Activated CD8-positive, alpha-beta T cell treated with anti-CD3 and anti-CD28 coated beads for 36 hours (primary cell): ENCODE measurements around the gene RPL4. TPM values are rescaled to one million over a fixed set of nuclear protein-coding genes. Genes with fewer than 3 reads are reported as not detected.
A peak's percentile ranks its signal among the peaks of the same experiment; 100 is the strongest.

ENCODE experiments used
- ATAC-seq: fragments of 200-7000 bp; cut with Tn5 transposase; one replicate; pipeline ENCODE4 v1.10.0; 2021; ENCODE audit warnings: mild to moderate bottlenecking, moderate library complexity
- CTCF ChIA-PET: fragments of 350-600 bp; sonication (Branson Sonifier 250); formaldehyde crosslinking; loops from one replicate; lab custom pipeline; 2021; ENCODE audit warnings: antibody characterized with exemption; lab: Charles Lee
- POLR2A ChIA-PET: fragments of 350-600 bp; sonication (Branson Sonifier 250); formaldehyde crosslinking; loops from one replicate; lab custom pipeline; 2021; ENCODE audit warnings: antibody characterized with exemption; lab: Charles Lee
- DNase-seq: peaks from one replicate; pipeline ENCODE4 v3.0.0-alpha.2; 2020
- H3K27ac Mint-ChIP-seq: one replicate; pipeline ENCODE4 v1.8.0; 2021; ENCODE audit warnings: mild to moderate bottlenecking, mixed read lengths
- H3K27me3 Mint-ChIP-seq: one replicate; pipeline ENCODE4 v1.8.0; 2021; ENCODE audit warnings: mixed read lengths
- H3K36me3 Mint-ChIP-seq: one replicate; pipeline ENCODE4 v1.8.0; 2021; ENCODE audit warnings: low read depth, mixed read lengths
- H3K4me1 Mint-ChIP-seq: one replicate; pipeline ENCODE4 v1.8.0; 2021; ENCODE audit warnings: low read depth, mixed read lengths
- H3K4me3 Mint-ChIP-seq: one replicate; pipeline ENCODE4 v1.8.0; 2021; ENCODE audit warnings: mild to moderate bottlenecking, moderate library complexity, mixed read lengths
- H3K9me3 Mint-ChIP-seq: one replicate; pipeline ENCODE4 v1.8.0; 2021; ENCODE audit warnings: mixed read lengths
- CTCF ChIP-seq: fragments of 200-600 bp; IDR thresholded peaks from one replicate; pipeline ENCODE4 v1.8.0; 2022; ENCODE audit warnings: antibody characterized with exemption, mild to moderate bottlenecking
- intact Hi-C: fragments of 100-400 bp; cut with micrococcal nuclease; formaldehyde crosslinking; loops from one replicate; pipeline ENCODE4 v1.10.0; 2022
- total RNA-seq, 2 experiments: library from RNA; stranded (reverse); gene quantifications; one replicate each; pipeline ENCODE4 v1.2.3, GENCODE V29; 2021

The RPL4 gene
- total RNA-seq: 1,000 to 10,000 TPM; 5,254 to 5,310 TPM

- no peak for TF ChIP-seq CTCF
- peak; percentile 80 for DNase-seq
- ATAC-seq: peak; percentile 90
- intact Hi-C loops: no loop called here
- H3K36me3 Mint-ChIP-seq: peaks cover 56% of the 10 kb centered on the region
- H3K27me3 Mint-ChIP-seq: no peaks in the 10 kb centered on the region
- peak within 1 kb of the TSS; percentile 99 for H3K4me3 Mint-ChIP-seq
- CTCF ChIA-PET: interaction anchor here (0.6 kb wide), 1 partner anchor 150 kb away, joined by 5 read pairs; no protein-coding TSS in a partner anchor
- peaks cover 40% of the 10 kb centered on the region for H3K4me1 Mint-ChIP-seq
- H3K9me3 Mint-ChIP-seq: no peaks in the 10 kb centered on the region
- peak within 1 kb of the TSS; percentile 100 for H3K27ac Mint-ChIP-seq
- POLR2A ChIA-PET: interaction anchor here (0.6 to 4.0 kb wide), 28 partner anchors 8 to 1200 kb away, joined by 3 to 27 read pairs (median 4); partner anchors contain the start of genes DIS3L, MAP2K1, RNU5B-1 and SNAPC5
Observed at GRCh38 chr15:66504563-66505429, at the start of gene RPL4, which contains the start of gene ZWILCH. TSS of gene RPL4 (minus strand) at chr15:66504855. CDS start at chr15:66504790, 65 bp downstream. TSS of gene ZWILCH (plus strand) at chr15:66505326. CDS start at chr15:66505339, 13 bp downstream.

- no peaks in the 10 kb centered on the region for H3K27me3 Mint-ChIP-seq
- H3K27ac Mint-ChIP-seq: no peak overlapping the region
- ATAC-seq (no peak), DNase-seq (no peak)
- H3K4me1 Mint-ChIP-seq: no peaks in the 10 kb centered on the region
- no peak for TF ChIP-seq CTCF
- peaks cover 20% of the 10 kb centered on the region for H3K36me3 Mint-ChIP-seq
- H3K4me3 Mint-ChIP-seq: no peak overlapping the region
- intact Hi-C loops: no loop called here
- CTCF ChIA-PET: no interaction called here
- H3K9me3 Mint-ChIP-seq: no peaks in the 10 kb centered on the region
- POLR2A ChIA-PET: no interaction called here
Observed at GRCh38 chr15:66545255-66545654, 40.6 kb upstream of the RPL4 start.

GRCh38 chr15:66542896-66543295 is 38.2 kb upstream of the RPL4 start:
- Mint-ChIP-seq H3K4me1 (no peaks in the 10 kb centered on the region), H3K27ac (no peak overlapping the region), H3K36me3 (peaks cover 34% of the 10 kb centered on the region), H3K27me3 (no peaks in the 10 kb centered on the region), H3K9me3 (no peaks in the 10 kb centered on the region), H3K4me3 (no peak overlapping the region)
- ATAC-seq: no peak
- CTCF ChIA-PET: interaction anchor here (1.4 to 1.5 kb wide), 2 partner anchors 12 to 309 kb away, joined by 3 to 5 read pairs; no protein-coding TSS in a partner anchor
- POLR2A ChIA-PET: interaction anchor here (0.7 kb wide), 1 partner anchor 91 kb away, joined by 3 read pairs; no protein-coding TSS in a partner anchor
- no peak for DNase-seq
- intact Hi-C loops: no loop called here
- no peak for TF ChIP-seq CTCF

GRCh38 chr15:66535056-66535455 is 30.4 kb upstream of the RPL4 start:
- no peak for TF ChIP-seq CTCF
- Mint-ChIP-seq H3K27ac (no peak overlapping the region), H3K9me3 (no peaks in the 10 kb centered on the region), H3K36me3 (peaks cover 34% of the 10 kb centered on the region), H3K27me3 (no peaks in the 10 kb centered on the region), H3K4me1 (no peaks in the 10 kb centered on the region), H3K4me3 (no peak overlapping the region)
- ATAC-seq (no peak), DNase-seq (no peak)
- ChIA-PET POLR2A (interaction anchor here (0.8 kb wide), 1 partner anchor 19 kb away, joined by 3 read pairs; no protein-coding TSS in a partner anchor), CTCF (no interaction called here)
- intact Hi-C loops: no loop called here

GRCh38 chr15:66524838-66525237 is 20.2 kb upstream of the RPL4 start:
- H3K9me3 Mint-ChIP-seq: no peaks in the 10 kb centered on the region
- CTCF ChIA-PET: no interaction called here
- TF ChIP-seq CTCF: no peak
- H3K27ac Mint-ChIP-seq: no peak overlapping the region
- H3K36me3 Mint-ChIP-seq: peaks cover 33% of the 10 kb centered on the region
- POLR2A ChIA-PET: interaction anchor here (1.9 kb wide), 1 partner anchor 20 kb away, joined by 7 read pairs; the partner anchor contains the start of gene ZWILCH
- intact Hi-C loops: no loop called here
- no peak overlapping the region for H3K4me3 Mint-ChIP-seq
- no peaks in the 10 kb centered on the region for H3K27me3 Mint-ChIP-seq
- DNase-seq (no peak), ATAC-seq (no peak)
- peaks cover 3% of the 10 kb centered on the region for H3K4me1 Mint-ChIP-seq
